GM12878 (cell line): ENCODE results near the gene MAN2B2. TPM values are rescaled to one million over a fixed set of nuclear protein-coding genes. Genes with fewer than 3 reads are reported as not detected.

Source experiments
- CHD4 ChIP-seq: fragments of 200-600 bp; sonication (generic); IDR thresholded peaks from 2 replicates; pipeline ENCODE4 v1.6.1; 2016; ENCODE audit warnings: mild to moderate bottlenecking
- CREB1 ChIP-seq: IDR thresholded peaks from 2 replicates; pipeline ENCODE4 v1.6.1; 2012; ENCODE audit warnings: low read depth, mild to moderate bottlenecking, inconsistent platforms
- EP300 ChIP-seq, 2 experiments: fragments of 150-350 bp in 1 of 2; IDR thresholded peaks; 2 replicates each; pipeline ENCODE4 v1.6.1; 2011 to 2012; ENCODE audit warnings: low read depth in 2 of 2, low read length in 2 of 2, borderline replicate concordance in 1 of 2, improper control_type of control experiment in 1 of 2, inconsistent platforms in 1 of 2; ENCODE audit not compliant: control insufficient read depth in 1 of 2
- GATAD2B ChIP-seq: fragments of 450-650 bp; conservative IDR thresholded peaks from 2 replicates; pipeline ENCODE4 v1.6.1; 2017; ENCODE audit warnings: low read depth, mild to moderate bottlenecking, moderate library complexity
- HDAC2 ChIP-seq: fragments of 200-600 bp; sonication (generic); IDR thresholded peaks from 2 replicates; pipeline ENCODE4 v1.6.1; 2017
- IRF4 ChIP-seq: IDR thresholded peaks from 2 replicates; pipeline ENCODE4 v1.6.1; 2011; ENCODE audit warnings: low read depth, low read length
- JUNB ChIP-seq: IDR thresholded peaks from 2 replicates; pipeline ENCODE4 v1.6.1; 2016; ENCODE audit warnings: antibody characterized with exemption, mild to moderate bottlenecking
- JUND ChIP-seq: IDR thresholded peaks from 2 replicates; pipeline ENCODE4 v1.6.1; 2012; ENCODE audit warnings: low read depth, mild to moderate bottlenecking, low read length, improper control_type of control experiment, moderate library complexity
- MYC ChIP-seq: IDR thresholded peaks from 2 replicates; pipeline ENCODE4 v1.6.1; 2011; ENCODE audit warnings: mild to moderate bottlenecking, low read length, moderate library complexity, inconsistent platforms; ENCODE audit not compliant: insufficient read depth, insufficient replicate concordance, insufficient read length, severe bottlenecking
- NFIC ChIP-seq: IDR thresholded peaks from 2 replicates; pipeline ENCODE4 v1.6.1; 2012; ENCODE audit warnings: low read depth, mild to moderate bottlenecking, inconsistent platforms, low read length, moderate library complexity
- NR2F1 ChIP-seq: fragments of 450-650 bp; conservative IDR thresholded peaks from 2 replicates; pipeline ENCODE4 v1.6.1; 2017; ENCODE audit warnings: mild to moderate bottlenecking
- POLR2A ChIP-seq: IDR thresholded peaks from 2 replicates; pipeline ENCODE4 v1.6.1; 2011; ENCODE audit warnings: low read depth, mild to moderate bottlenecking, low read length
- RAD21 ChIP-seq: IDR thresholded peaks from 2 replicates; pipeline ENCODE4 v1.6.1; 2011; ENCODE audit warnings: mild to moderate bottlenecking, low read depth, low read length, moderate library complexity; ENCODE audit not compliant: insufficient read depth
- RUNX3 ChIP-seq: IDR thresholded peaks from 2 replicates; pipeline ENCODE4 v1.6.1; 2012; ENCODE audit warnings: low read length, inconsistent platforms
- SMC3 ChIP-seq: IDR thresholded peaks from 2 replicates; pipeline ENCODE4 v1.6.1; 2011; ENCODE audit warnings: low read length, improper control_type of control experiment, borderline replicate concordance
- SREBF1 ChIP-seq: IDR thresholded peaks from 2 replicates; pipeline ENCODE4 v1.6.1; 2012; ENCODE audit warnings: mild to moderate bottlenecking, low read length
- STAT3 ChIP-seq: IDR thresholded peaks from 2 replicates; pipeline ENCODE4 v1.6.1; 2011; ENCODE audit warnings: low read depth, low read length, improper control_type of control experiment
- TCF12 ChIP-seq: IDR thresholded peaks from 2 replicates; pipeline ENCODE4 v1.6.1; 2011; ENCODE audit warnings: low read depth, mild to moderate bottlenecking, low read length
- YY1 ChIP-seq: IDR thresholded peaks from 2 replicates; pipeline ENCODE4 v1.6.1; 2011; ENCODE audit warnings: low read depth, mild to moderate bottlenecking, low read length
- ZNF207 ChIP-seq: fragments of 450-650 bp; IDR thresholded peaks from 2 replicates; pipeline ENCODE4 v1.6.1; 2014; ENCODE audit warnings: antibody characterized with exemption, mild to moderate bottlenecking, borderline replicate concordance
- polyA plus RNA-seq, 11 experiments: library from polyadenylated mRNA; depleted of rRNA in 4 of 11; unstranded in 6 of 11; stranded (reverse) in 5 of 11; fragments of >200 nt; fragmentation: Nextera tagmentation in 4 of 11; fragmentation: Illumina TruSeq in 1 of 11; extraction: Ambion mirVana in 4 of 11; extraction: Trizol in 1 of 11; gene quantifications; 1 replicate in 1 of 11; 2 replicates in 10 of 11; pipeline versions ENCODE4 v1.2.1 to v1.2.3, GENCODE V29; 2011 to 2016; ENCODE audit warnings: inconsistent platforms in 2 of 11, missing spikeins in 2 of 11, low read depth in 1 of 11
- total RNA-seq, 4 experiments: library from RNA; depleted of rRNA in 3 of 4; stranded (reverse); fragments of >200 nt in 3 of 4; fragmentation: Illumina TruSeq in 1 of 4; extraction: Trizol in 1 of 4; gene quantifications; 2 replicates each; pipeline versions ENCODE4 v1.2.1 to v1.2.3, GENCODE V29; 2013 to 2021
- TF ChIP-seq, protein P1 (sequence below): fragments of 450-650 bp; IDR thresholded peaks from 2 replicates; pipeline ENCODE4 v1.6.1; 2018; ENCODE audit warnings: mild to moderate bottlenecking, low read depth, moderate library complexity; ENCODE audit not compliant: partially characterized antibody
- TF ChIP-seq, protein P2 (sequence below): fragments of 450-650 bp; IDR thresholded peaks from 2 replicates; pipeline ENCODE4 v1.6.1; 2018; ENCODE audit warnings: borderline replicate concordance, mild to moderate bottlenecking; ENCODE audit not compliant: partially characterized antibody
- TF ChIP-seq, protein P3 (sequence below): fragments of 450-650 bp; IDR thresholded peaks from 2 replicates; pipeline ENCODE4 v1.6.1; 2016; ENCODE audit warnings: mild to moderate bottlenecking
- TF ChIP-seq, protein P4 (sequence below): IDR thresholded peaks from 2 replicates; pipeline ENCODE4 v1.6.1; 2012; ENCODE audit warnings: low read length, inconsistent platforms

MAN2B2 gene
- total and polyA plus RNA-seq, 10 of the 15 experiments (the other 5 are each of a cell fraction or from before 2014, with no cell fraction given): 0.47 to 14.5 (median 7.0) TPM

DNA sequence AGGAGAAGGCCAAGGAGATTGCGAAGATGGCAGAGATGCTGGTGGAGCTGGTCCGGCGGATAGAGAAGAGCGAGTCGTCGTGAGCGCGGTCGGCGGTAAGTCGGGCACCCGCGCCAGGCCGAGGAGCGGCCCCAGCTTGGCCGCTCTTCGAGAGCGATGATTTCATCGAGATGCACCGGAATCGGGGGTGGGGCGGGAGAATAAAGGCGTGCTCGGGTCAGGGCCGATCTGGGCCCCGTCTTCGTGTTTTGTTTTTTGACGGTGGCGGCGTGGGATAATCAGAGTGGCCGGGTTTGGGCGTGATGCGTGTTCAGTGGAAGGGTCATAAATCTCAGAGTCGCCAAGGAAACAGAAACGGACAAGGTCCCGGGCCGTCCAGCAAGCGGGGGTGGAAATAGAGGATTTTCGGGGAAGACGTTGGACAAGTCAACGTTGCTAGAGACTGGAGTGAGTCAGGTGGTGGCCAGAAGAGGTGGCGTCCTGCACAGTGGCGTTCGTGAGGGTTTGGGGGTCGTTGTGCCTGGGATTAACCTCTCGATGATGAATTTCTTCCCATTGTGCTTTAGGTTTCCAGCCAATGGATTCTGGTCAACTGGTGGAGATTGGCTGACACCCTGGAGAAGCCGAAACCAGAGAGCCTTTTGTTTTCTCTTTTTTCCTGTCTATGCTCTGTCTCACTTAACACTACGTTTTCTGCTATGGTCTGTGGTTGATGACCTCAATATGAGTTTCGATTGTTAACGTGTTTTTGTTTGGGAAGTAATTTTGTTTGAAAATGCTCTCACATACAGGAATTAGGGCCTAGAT lies 66.4 kb downstream of the MAN2B2 start (continued):
- TF ChIP-seq, protein P1, sequence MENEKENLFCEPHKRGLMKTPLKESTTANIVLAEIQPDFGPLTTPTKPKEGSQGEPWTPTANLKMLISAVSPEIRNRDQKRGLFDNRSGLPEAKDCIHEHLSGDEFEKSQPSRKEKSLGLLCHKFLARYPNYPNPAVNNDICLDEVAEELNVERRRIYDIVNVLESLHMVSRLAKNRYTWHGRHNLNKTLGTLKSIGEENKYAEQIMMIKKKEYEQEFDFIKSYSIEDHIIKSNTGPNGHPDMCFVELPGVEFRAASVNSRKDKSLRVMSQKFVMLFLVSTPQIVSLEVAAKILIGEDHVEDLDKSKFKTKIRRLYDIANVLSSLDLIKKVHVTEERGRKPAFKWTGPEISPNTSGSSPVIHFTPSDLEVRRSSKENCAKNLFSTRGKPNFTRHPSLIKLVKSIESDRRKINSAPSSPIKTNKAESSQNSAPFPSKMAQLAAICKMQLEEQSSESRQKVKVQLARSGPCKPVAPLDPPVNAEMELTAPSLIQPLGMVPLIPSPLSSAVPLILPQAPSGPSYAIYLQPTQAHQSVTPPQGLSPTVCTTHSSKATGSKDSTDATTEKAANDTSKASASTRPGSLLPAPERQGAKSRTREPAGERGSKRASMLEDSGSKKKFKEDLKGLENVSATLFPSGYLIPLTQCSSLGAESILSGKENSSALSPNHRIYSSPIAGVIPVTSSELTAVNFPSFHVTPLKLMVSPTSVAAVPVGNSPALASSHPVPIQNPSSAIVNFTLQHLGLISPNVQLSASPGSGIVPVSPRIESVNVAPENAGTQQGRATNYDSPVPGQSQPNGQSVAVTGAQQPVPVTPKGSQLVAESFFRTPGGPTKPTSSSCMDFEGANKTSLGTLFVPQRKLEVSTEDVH: no peak
- TF ChIP-seq, protein P2, sequence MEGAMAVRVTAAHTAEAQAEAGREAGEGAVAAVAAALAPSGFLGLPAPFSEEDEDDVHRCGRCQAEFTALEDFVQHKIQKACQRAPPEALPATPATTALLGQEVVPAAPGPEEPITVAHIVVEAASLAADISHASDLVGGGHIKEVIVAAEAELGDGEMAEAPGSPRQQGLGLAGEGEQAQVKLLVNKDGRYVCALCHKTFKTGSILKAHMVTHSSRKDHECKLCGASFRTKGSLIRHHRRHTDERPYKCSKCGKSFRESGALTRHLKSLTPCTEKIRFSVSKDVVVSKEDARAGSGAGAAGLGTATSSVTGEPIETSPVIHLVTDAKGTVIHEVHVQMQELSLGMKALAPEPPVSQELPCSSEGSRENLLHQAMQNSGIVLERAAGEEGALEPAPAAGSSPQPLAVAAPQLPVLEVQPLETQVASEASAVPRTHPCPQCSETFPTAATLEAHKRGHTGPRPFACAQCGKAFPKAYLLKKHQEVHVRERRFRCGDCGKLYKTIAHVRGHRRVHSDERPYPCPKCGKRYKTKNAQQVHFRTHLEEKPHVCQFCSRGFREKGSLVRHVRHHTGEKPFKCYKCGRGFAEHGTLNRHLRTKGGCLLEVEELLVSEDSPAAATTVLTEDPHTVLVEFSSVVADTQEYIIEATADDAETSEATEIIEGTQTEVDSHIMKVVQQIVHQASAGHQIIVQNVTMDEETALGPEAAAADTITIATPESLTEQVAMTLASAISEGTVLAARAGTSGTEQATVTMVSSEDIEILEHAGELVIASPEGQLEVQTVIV: no peak
- no peak for TF ChIP-seq ZNF207
- TF ChIP-seq SMC3: no peak
- 0 out of 4 replicates have a peak, but pooled peaks of 1 of the 2 experiments have one; percentile 8 for TF ChIP-seq EP300 (IDR thresholded peaks at IDR 0.05; ENCODE audit: borderline replicate concordance in 1 of 2, control insufficient read depth in 1 of 2, low read depth in 2 of 2, low read length in 2 of 2)
- no peak for TF ChIP-seq HDAC2
- no peak for TF ChIP-seq JUND
- peak; percentile 48 for TF ChIP-seq POLR2A
- TF ChIP-seq TCF12: no peak
- TF ChIP-seq MYC: no peak
- TF ChIP-seq IRF4: peak; percentile 50; the same call in 1 of the 2 replicates
- no peak for TF ChIP-seq JUNB
- no peak for TF ChIP-seq RAD21
- TF ChIP-seq NR2F1: no peak
- TF ChIP-seq RUNX3: peak; percentile 93
- TF ChIP-seq, protein P3, sequence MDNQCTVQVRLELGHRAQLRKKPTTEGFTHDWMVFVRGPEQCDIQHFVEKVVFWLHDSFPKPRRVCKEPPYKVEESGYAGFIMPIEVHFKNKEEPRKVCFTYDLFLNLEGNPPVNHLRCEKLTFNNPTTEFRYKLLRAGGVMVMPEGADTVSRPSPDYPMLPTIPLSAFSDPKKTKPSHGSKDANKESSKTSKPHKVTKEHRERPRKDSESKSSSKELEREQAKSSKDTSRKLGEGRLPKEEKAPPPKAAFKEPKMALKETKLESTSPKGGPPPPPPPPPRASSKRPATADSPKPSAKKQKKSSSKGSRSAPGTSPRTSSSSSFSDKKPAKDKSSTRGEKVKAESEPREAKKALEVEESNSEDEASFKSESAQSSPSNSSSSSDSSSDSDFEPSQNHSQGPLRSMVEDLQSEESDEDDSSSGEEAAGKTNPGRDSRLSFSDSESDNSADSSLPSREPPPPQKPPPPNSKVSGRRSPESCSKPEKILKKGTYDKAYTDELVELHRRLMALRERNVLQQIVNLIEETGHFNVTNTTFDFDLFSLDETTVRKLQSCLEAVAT: no peak
- TF ChIP-seq GATAD2B: 0 out of 2 replicates have a peak, but pooled peaks have one; percentile 14
- no peak for TF ChIP-seq SREBF1
- peak; percentile 92 for TF ChIP-seq CREB1
- TF ChIP-seq CHD4: no peak
- no peak for TF ChIP-seq STAT3
- TF ChIP-seq, protein P4, sequence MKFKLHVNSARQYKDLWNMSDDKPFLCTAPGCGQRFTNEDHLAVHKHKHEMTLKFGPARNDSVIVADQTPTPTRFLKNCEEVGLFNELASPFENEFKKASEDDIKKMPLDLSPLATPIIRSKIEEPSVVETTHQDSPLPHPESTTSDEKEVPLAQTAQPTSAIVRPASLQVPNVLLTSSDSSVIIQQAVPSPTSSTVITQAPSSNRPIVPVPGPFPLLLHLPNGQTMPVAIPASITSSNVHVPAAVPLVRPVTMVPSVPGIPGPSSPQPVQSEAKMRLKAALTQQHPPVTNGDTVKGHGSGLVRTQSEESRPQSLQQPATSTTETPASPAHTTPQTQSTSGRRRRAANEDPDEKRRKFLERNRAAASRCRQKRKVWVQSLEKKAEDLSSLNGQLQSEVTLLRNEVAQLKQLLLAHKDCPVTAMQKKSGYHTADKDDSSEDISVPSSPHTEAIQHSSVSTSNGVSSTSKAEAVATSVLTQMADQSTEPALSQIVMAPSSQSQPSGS: peak; percentile 32
- no peak for TF ChIP-seq YY1
- no peak for TF ChIP-seq NFIC
